HepG2 (cell line): ENCODE results near the gene EHD1. TPM values are rescaled to one million over a fixed set of nuclear protein-coding genes. Genes with fewer than 3 reads are reported as not detected.

Experiments used
- AHR ChIP-seq: IDR thresholded peaks from 2 replicates; pipeline ENCODE4 v1.6.1; 2018; ENCODE audit warnings: missing genetic modification reagents, missing compliant biosample characterization
- ARID4A ChIP-seq: sonication (generic); formaldehyde crosslinking; IDR thresholded peaks from 2 replicates; pipeline ENCODE4 v1.5.0; 2020; ENCODE audit warnings: mild to moderate bottlenecking, missing genetic modification reagents, borderline replicate concordance
- ARID5B ChIP-seq: IDR thresholded peaks from 2 replicates; pipeline ENCODE4 v1.4.0; 2020; ENCODE audit warnings: mild to moderate bottlenecking, missing genetic modification reagents
- CEBPB ChIP-seq: IDR thresholded peaks from 2 replicates; pipeline ENCODE4 v1.6.1; 2011; ENCODE audit warnings: low read depth, low read length, improper control_type of control experiment, borderline replicate concordance
- FOXA3 ChIP-seq: IDR thresholded peaks from 2 replicates; pipeline ENCODE4 v1.6.1; 2016; ENCODE audit warnings: missing genetic modification reagents, missing compliant biosample characterization
- FOXP1 ChIP-seq, 2 experiments: fragments of 450-650 bp in 1 of 2; IDR thresholded peaks; 2 replicates each; pipeline ENCODE4 v1.6.1; 2017 to 2018; ENCODE audit warnings: antibody characterized with exemption in 1 of 2
- LCORL ChIP-seq, 2 experiments: fragments of 450-650 bp in 1 of 2; sonication (generic) in 1 of 2; formaldehyde crosslinking in 1 of 2; IDR thresholded peaks; 2 replicates each; pipeline versions ENCODE4 v1.5.0 to v1.6.1; 2017 to 2020; ENCODE audit warnings: antibody characterized with exemption in 1 of 2, missing genetic modification reagents in 1 of 2
- NKX3-1 ChIP-seq: sonication (generic); formaldehyde crosslinking; IDR thresholded peaks from 2 replicates; pipeline ENCODE4 v1.5.0; 2020; ENCODE audit warnings: missing genetic modification reagents
- REPIN1 ChIP-seq: sonication (generic); formaldehyde crosslinking; IDR thresholded peaks from 2 replicates; pipeline ENCODE4 v1.8.0; 2022; ENCODE audit warnings: missing genetic modification reagents, low read depth, mild to moderate bottlenecking, borderline replicate concordance
- RNF2 ChIP-seq: fragments of 450-650 bp; conservative IDR thresholded peaks from 2 replicates; pipeline ENCODE4 v1.6.1; 2016; ENCODE audit warnings: low read depth
- SALL1 ChIP-seq: sonication (generic); formaldehyde crosslinking; IDR thresholded peaks from 2 replicates; pipeline ENCODE4 v1.8.0; 2022; ENCODE audit warnings: mild to moderate bottlenecking, missing genetic modification reagents
- SOX6 ChIP-seq, 2 experiments: fragments of 450-650 bp in 1 of 2; sonication (generic) in 1 of 2; formaldehyde crosslinking in 1 of 2; IDR thresholded peaks; 2 replicates each; pipeline versions ENCODE4 v1.4.0 to v1.6.1; 2017 to 2020; ENCODE audit warnings: antibody characterized with exemption in 1 of 2, mild to moderate bottlenecking in 1 of 2, missing genetic modification reagents in 1 of 2
- TFE3 ChIP-seq: IDR thresholded peaks from 2 replicates; pipeline ENCODE4 v1.6.1; 2016
- YEATS2 ChIP-seq: sonication (generic); formaldehyde crosslinking; IDR thresholded peaks from 2 replicates; pipeline ENCODE4 v1.4.0; 2020; ENCODE audit warnings: missing genetic modification reagents, borderline replicate concordance
- ZNF598 ChIP-seq: sonication (generic); formaldehyde crosslinking; IDR thresholded peaks from 2 replicates; pipeline ENCODE4 v1.5.1; 2020; ENCODE audit warnings: mild to moderate bottlenecking, missing genetic modification reagents, borderline replicate concordance
- polyA plus RNA-seq, 8 experiments: library from polyadenylated mRNA; depleted of rRNA in 3 of 8; stranded (reverse) in 7 of 8; unstranded in 1 of 8; fragments of >200 nt; fragmentation: Illumina TruSeq in 4 of 8; extraction: Trizol in 4 of 8; gene quantifications; 2 replicates each; pipeline versions ENCODE4 v1.2.1 to v1.2.3, GENCODE V29; 2011 to 2016; ENCODE audit warnings: low read depth in 4 of 8, missing spikeins in 1 of 8, mixed read lengths in 1 of 8; ENCODE audit not compliant: insufficient read depth in 1 of 8
- total RNA-seq, 5 experiments: library from RNA; depleted of rRNA; stranded (reverse); fragments of >200 nt; fragmentation: Illumina TruSeq; extraction: Trizol; gene quantifications; 2 replicates each; pipeline ENCODE4 v1.2.3, GENCODE V29; 2016; ENCODE audit warnings: low read depth in 1 of 5
- TF ChIP-seq, protein P1 (sequence below): sonication (generic); formaldehyde crosslinking; IDR thresholded peaks from 2 replicates; pipeline ENCODE4 v1.4.0; 2020; ENCODE audit warnings: missing genetic modification reagents

The EHD1 gene
- total and polyA plus RNA-seq, 2 of the 13 experiments (the other 11 are each of a cell fraction or from before 2014, with no cell fraction given) = 23.6 to 26.6 TPM

- TF ChIP-seq ARID5B (CRISPR knock-in tag) = peak; percentile 81
- no peak for TF ChIP-seq FOXP1 (IDR thresholded peaks at IDR 0.05)
- TF ChIP-seq FOXP1 (CRISPR knock-in tag; IDR thresholded peaks at IDR 0.05) = 0 out of 2 replicates have a peak, but pooled peaks have one; percentile 30
- TF ChIP-seq CEBPB = no peak
- peak; percentile 34; the same call in 1 of the 2 replicates for TF ChIP-seq ARID4A
- peak; percentile 66 for TF ChIP-seq FOXA3 (CRISPR knock-in tag)
- 0 out of 2 replicates have a peak, but pooled peaks have one; percentile 13 for TF ChIP-seq NKX3-1 (CRISPR knock-in tag)
- TF ChIP-seq TFE3 (CRISPR knock-in tag) = 0 out of 2 replicates have a peak, but pooled peaks have one; percentile 70
- TF ChIP-seq LCORL (IDR thresholded peaks at IDR 0.05) = no peak
- TF ChIP-seq LCORL (CRISPR knock-in tag; IDR thresholded peaks at IDR 0.05) = no peak; the same call in 1 of the 2 replicates
- TF ChIP-seq RNF2 = no peak
- peak; percentile 95 for TF ChIP-seq REPIN1 (CRISPR knock-in tag)
- TF ChIP-seq ZNF598 = peak; percentile 77; the same call in 1 of the 2 replicates
- peak; percentile 94 for TF ChIP-seq SALL1 (CRISPR knock-in tag)
- TF ChIP-seq AHR (CRISPR knock-in tag) = 0 out of 2 replicates have a peak, but pooled peaks have one; percentile 35
- TF ChIP-seq, protein P1, sequence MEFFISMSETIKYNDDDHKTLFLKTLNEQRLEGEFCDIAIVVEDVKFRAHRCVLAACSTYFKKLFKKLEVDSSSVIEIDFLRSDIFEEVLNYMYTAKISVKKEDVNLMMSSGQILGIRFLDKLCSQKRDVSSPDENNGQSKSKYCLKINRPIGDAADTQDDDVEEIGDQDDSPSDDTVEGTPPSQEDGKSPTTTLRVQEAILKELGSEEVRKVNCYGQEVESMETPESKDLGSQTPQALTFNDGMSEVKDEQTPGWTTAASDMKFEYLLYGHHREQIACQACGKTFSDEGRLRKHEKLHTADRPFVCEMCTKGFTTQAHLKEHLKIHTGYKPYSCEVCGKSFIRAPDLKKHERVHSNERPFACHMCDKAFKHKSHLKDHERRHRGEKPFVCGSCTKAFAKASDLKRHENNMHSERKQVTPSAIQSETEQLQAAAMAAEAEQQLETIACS = no peak
- no peak for TF ChIP-seq SOX6 (IDR thresholded peaks at IDR 0.05)
- peak; percentile 78 for TF ChIP-seq SOX6 (CRISPR knock-in tag; IDR thresholded peaks at IDR 0.05)
- peak; percentile 49; the same call in 1 of the 2 replicates for TF ChIP-seq YEATS2 (CRISPR knock-in tag)
Measured at GRCh38 chr11:64894070-64894811, 15.8 kb upstream of the EHD1 start (continued).
